ENCODE data around the gene P2RY4.
A peak's percentile ranks its signal among the peaks of the same experiment; 100 is the strongest.
"Not testable (repeated sequence)": the region's sequence is repeated elsewhere in the genome, so short reads cannot be mapped to it uniquely, and the experiment has no call there.

The P2RY4 gene

GRCh38 chrX:70260104-70260503 lies at the start of gene P2RY4:
Gene P2RY4 (minus strand): TSS chrX:70260204. CDS start chrX:70259624, 580 bp downstream.
- no peak for DNase-seq

GRCh38 chrX:70301716-70302115 lies 41.7 kb upstream of the P2RY4 start:
- DNase-seq: no peak

GRCh38 chrX:70293621-70294020 lies 33.6 kb upstream of the P2RY4 start:
- DNase-seq: no peak

GRCh38 chrX:70292788-70293187 lies 32.8 kb upstream of the P2RY4 start:
- DNase-seq: no peak

DNA sequence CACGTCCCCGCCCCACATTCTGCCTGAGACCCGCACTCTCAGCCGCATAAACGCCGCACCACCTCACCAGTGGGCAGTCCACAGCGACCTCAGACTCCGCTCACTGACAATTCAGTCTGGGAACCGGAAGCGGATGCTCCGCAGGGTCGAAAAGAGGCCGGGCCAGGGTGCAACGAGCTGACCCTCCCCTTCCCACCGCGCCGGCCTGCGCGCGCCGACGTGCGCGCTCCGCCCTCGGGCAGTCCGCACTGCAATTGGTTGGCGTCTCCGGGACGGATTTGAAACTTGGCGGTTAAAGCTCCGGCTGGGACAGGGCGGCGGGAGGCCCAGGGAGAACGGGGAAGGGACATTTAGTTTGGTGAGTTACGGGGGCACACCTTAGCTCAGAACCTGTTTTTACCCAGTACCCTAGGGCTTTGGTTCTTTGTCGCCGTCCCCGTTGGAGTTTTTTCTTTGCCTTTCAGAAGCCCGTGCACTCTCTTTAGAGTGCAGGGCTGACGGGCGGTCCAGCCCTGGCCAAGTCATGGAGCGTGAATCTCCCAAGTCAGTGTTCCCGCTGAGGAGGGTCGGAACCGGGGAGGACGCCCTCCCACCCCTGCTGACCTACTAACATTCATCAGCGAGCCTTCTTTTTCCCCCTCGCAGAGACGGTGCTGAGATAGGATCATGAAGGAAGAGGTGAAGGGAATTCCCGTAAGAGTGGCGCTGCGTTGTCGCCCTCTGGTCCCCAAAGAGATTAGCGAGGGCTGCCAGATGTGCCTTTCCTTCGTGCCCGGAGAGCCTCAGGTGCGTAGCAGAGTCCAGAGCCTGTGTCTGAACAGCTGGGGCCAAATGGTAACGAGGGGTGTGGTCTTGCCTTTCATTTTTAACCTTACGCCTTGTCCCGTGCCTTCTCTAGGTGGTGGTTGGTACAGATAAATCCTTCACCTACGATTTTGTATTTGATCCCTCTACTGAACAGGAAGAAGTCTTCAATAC lies 30.1 kb upstream of the P2RY4 start, which contains the start of the genes KIF4A and PDZD11:
TSS of gene KIF4A (plus strand) at position 312 of the 978 bp plus-strand sequence. CDS start at position 667, 355 bp downstream.
TSS of gene PDZD11 (minus strand) at position 135 of the 978 bp plus-strand sequence. CDS start 586 bp downstream, outside the sequence.
- peak; percentile 83 for DNase-seq

DNA sequence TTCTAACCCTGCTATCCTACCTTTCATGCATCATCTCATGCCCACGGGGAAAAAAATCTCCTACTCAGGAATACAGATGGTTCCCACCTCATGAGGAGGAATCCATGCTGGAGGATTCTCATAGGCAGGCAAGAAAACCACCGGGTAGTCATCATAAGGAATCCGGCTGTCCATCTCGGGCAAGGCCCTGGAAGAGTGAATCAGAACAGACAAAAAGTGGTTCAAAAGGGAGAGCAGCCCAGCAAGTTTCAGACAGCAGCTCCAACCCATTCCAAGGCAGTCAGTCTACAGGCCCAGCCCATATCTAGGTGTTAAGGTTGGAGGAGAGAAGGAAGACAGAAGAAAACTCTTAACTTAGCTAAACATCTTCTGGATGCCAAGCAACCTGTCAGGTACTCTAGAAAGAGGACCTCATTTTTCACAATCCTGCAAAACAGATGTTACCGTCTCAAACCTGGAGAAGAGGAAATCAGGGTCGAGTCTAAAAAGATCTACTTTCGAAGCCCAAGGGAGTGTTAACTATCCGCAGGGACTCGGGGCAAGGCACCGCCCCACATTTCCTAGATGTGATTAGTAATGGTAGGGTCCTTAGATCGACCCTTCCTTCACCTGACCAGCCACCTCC lies 29.3 kb upstream of the P2RY4 start:
- no peak for DNase-seq

DNA sequence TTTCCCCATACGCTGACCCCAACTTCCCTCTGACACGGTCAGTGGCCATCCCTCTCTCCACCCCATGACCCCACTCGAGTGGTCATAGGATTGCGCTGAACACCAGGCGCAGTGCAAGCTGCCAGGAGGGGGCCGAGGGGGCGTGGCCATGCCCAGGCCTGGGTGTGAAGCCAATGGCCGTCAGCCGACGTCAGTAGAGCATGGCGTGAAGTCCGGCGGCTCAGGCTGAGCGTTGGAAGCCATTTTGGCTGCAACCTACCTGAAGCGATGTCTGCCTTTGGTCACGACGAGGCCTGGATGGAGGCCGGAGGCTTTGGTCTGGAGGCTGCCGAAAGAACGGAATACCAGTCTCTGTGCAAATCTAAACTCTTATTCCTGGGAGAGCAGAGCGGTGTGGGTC lies 21.9 kb upstream of the P2RY4 start, which contains the start of gene RAB41:
TSS of gene RAB41 (plus strand) at position 222 of the 400 bp plus-strand sequence. CDS start at position 268, 46 bp downstream.
- no peak for DNase-seq

DNA sequence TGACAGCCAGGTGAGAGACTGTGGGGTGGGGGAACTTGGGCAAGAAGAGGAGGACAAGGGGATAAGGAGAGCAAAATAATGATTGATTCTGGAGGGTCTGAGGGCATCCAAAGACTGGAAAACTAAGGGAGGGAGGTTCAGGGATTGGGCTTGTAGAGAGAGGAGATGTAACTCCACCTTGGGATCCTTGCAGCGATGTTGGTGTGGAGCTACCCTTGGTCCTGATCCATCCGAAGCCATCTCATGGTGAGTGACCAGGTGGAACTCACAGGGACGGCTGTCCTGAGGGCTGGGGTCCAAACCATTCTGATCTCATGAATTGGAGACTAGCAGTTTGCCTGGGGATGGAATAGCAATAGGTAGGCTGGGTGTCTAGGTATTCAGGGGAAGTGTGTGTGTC lies 20.6 kb upstream of the P2RY4 start:
- no peak for DNase-seq

GRCh38 chrX:70279081-70279480 lies 19.1 kb upstream of the P2RY4 start:
- DNase-seq: no peak

GRCh38 chrX:70274029-70274428 lies 14.0 kb upstream of the P2RY4 start:
- DNase-seq: not testable (repeated sequence)

- DNase-seq: no peak
These were observed 8.0 kb upstream of the P2RY4 start, which contains the start of gene ARR3 for GRCh38 chrX:70268034-70268433. Gene ARR3 (plus strand): TSS chrX:70268334. CDS start chrX:70269386, 1,052 bp downstream.

GRCh38 chrX:70264784-70265183 lies 4.8 kb upstream of the P2RY4 start:
- DNase-seq: no peak

DNA sequence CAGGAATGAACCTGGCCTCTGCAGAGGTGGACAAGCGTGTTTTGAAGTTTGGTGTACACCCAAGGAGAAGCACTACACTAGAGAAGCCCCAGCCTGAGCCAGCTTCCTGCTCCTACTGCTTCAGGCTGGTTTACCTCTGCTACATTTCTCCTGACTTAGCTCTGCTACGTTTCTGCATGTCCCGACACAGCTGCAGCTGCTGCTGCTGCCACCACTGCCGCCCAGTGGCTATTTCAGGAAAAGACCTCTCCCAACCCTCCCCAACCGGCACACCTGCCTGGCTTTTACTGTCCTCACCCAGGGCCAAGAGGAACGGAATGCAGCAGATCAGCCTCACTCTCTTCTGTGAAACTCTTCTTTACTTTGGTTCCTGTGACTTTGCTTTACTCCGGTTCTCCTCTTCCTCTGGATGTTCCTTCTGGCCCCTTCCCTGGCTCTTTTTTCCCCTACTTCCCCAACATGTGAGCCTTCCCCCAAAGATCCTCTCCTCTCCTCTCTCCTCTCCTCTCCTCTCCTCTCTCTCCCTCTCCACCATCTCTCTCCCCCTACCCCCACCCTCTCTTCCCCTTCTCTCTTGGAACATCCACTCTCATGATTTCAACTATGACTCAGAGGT lies 3.1 kb upstream of the P2RY4 start:
- DNase-seq: peak; percentile 19

GRCh38 chrX:70257423-70258288 lies 2.3 kb downstream of the P2RY4 start:
- DNase-seq: no peak

- DNase-seq: peak; percentile 1
These were observed 4.6 kb downstream of the P2RY4 start for GRCh38 chrX:70255452-70255851.

GRCh38 chrX:70254909-70255308 lies 5.1 kb downstream of the P2RY4 start:
- DNase-seq: no peak

DNA sequence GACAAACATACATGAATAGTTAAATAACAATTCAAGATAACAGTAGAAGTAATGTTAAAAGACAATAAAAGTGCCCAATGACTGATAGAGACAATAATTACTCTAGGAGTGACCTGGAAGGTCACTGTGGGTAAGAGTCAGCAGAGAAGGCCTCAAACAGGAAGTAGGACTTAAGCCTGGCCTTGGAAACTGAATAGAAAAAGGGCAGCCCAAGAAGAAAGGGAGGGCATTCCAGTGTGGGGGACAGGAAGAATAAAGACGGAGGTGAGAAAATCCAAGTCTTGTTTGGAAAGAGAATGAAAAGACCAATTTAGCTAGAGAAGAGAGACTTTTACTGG lies 6.0 kb downstream of the P2RY4 start:
- no peak for DNase-seq

GRCh38 chrX:70253377-70254062 lies 6.5 kb downstream of the P2RY4 start:
- DNase-seq: peak; percentile 8

DNA sequence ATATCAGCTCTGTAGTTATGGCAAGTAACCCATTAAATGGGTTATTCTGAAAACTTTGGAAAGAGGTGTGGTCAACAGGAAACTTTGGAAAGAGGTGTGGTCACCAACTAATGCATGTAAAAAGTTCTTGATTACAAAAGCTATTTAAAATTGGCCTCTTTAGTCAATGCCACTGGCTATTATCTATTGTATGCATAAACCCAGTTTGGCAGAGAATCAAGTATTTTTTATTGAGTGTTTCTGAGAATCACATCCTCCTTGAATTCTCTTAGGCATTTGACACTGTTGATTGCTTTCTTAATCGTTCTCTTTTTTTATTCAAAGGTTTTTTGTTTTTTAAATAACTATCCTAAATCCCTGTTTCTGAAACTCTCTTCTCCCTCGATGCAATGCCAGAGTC lies 7.5 kb downstream of the P2RY4 start:
- DNase-seq: no peak

DNA sequence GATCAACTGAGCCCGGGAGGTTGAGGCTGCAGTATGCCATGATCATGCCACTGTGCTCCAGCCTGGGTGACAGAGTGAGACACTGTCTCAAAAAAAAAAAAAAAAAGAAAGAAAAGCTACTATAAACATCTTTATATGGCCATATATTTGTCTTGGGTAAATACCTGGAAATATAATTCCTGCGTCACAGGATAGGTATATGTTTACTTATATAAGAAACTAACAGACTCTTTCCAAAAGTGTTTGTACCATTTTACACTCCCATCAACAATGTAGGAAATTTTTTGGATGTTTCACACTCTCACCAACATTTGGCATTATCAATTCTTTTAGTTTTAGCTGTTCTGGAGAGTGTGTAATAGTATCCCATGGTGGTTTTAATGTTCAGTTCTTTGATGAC lies 12.8 kb downstream of the P2RY4 start:
- no peak for DNase-seq

DNA sequence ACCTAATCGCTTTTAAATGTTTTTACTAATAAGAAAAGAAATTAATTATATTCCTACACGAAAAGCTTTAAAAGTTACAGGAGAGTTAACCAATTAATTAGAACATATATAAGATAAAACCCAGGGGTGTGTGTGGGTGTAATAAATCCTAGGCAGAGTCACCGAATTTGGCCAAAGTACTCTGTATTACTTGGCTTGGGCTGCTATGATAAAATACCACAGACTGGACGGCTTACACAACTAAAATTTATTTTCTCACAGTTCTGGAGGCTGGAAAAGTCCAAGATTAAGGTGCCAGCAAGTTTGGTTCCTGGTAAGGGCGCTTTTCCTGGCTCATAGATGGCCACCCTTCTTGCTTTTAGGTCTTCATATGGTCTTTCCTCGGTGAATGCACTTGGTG lies 15.1 kb downstream of the P2RY4 start:
- DNase-seq: no peak

GRCh38 chrX:70243601-70244000 lies 16.4 kb downstream of the P2RY4 start:
- peak; percentile 13 for DNase-seq

Measured in fibroblast of skin of right biceps (primary cell).